AG09309 (cell line): ENCODE data around the gene PLCH1.

Experiments used
- DNase-seq: peaks from one replicate; pipeline ENCODE4 v3.0.0-alpha.2; 2010; ENCODE audit warnings: low read depth
- H3K4me3 ChIP-seq: 2 replicates; pipeline ENCODE4 v1.5.1; 2011; ENCODE audit warnings: mild to moderate bottlenecking, low read depth, low read length, moderate library complexity; ENCODE audit not compliant: control insufficient read depth
- TF ChIP-seq, protein P1 (sequence below): IDR thresholded peaks from 2 replicates; pipeline ENCODE4 v1.5.1; 2011; ENCODE audit warnings: mild to moderate bottlenecking, low read depth, low read length, inconsistent platforms; ENCODE audit not compliant: insufficient read depth, control insufficient read depth; ENCODE audit errors: missing control alignments

The PLCH1 gene

DNA sequence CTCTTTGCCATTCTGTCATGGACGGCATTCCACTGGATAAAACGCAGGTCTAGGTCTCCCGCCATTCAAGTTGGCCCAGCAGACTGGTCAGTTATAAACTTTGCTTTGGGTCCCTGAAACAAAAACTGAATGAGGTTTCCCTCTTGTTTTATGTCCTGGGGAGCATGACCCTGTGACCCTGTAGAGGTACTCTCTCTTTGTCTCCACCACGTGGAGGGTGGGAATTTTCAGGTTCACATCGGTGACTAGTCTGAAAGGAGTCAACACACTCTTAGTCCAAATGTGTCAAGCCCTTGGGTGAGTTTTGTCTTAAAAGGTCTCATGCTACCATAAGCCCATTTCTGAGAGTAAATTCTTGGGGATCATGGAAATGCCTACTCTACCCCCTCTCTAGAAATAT is 139.9 kb downstream of the PLCH1 start:
- TF ChIP-seq, protein P1, sequence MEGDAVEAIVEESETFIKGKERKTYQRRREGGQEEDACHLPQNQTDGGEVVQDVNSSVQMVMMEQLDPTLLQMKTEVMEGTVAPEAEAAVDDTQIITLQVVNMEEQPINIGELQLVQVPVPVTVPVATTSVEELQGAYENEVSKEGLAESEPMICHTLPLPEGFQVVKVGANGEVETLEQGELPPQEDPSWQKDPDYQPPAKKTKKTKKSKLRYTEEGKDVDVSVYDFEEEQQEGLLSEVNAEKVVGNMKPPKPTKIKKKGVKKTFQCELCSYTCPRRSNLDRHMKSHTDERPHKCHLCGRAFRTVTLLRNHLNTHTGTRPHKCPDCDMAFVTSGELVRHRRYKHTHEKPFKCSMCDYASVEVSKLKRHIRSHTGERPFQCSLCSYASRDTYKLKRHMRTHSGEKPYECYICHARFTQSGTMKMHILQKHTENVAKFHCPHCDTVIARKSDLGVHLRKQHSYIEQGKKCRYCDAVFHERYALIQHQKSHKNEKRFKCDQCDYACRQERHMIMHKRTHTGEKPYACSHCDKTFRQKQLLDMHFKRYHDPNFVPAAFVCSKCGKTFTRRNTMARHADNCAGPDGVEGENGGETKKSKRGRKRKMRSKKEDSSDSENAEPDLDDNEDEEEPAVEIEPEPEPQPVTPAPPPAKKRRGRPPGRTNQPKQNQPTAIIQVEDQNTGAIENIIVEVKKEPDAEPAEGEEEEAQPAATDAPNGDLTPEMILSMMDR = no peak
- no peak overlapping the region for H3K4me3 ChIP-seq
- DNase-seq = no peak

DNA sequence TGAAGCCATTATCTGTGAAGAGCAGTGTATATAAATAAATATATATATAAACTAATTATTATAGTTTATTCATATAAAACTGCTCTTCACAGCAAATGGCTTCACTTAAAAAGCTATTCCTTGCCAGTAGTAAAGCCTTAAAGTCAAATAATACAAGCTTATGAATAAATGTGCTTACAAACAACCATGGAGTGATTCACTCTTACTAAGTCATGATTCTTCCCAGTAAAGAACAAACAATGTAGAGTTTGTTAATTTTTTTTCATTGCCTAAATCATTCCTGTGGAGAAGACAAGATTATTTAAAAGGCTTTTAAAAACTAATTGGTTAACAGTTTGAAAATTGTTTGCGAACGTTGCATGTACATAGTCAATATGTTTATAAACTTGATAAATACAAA is 140.7 kb downstream of the PLCH1 start:
- DNase-seq = no peak
- no peak overlapping the region for H3K4me3 ChIP-seq
- TF ChIP-seq, protein P1 = no peak

DNA sequence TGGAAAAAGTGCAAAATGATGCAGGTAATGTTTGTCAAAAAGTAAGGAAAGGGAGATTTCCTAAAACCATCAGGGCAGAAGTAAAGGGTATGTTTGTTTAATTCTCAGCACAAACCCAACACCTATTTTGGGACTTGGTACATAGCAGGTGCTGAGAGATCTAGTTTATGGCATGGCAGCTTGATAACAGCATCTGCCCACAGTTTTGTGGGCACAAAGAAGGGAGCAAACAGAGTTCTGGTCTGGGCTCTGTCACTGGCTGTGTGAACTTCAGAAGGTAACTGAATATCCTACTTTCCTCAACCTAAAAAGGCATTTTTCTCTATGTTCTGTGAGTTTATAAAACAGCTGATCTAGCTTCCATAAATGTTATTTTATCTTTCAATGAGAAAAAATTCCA is 141.6 kb downstream of the PLCH1 start:
- TF ChIP-seq, protein P1 = no peak
- no peak overlapping the region for H3K4me3 ChIP-seq
- no peak for DNase-seq

DNA sequence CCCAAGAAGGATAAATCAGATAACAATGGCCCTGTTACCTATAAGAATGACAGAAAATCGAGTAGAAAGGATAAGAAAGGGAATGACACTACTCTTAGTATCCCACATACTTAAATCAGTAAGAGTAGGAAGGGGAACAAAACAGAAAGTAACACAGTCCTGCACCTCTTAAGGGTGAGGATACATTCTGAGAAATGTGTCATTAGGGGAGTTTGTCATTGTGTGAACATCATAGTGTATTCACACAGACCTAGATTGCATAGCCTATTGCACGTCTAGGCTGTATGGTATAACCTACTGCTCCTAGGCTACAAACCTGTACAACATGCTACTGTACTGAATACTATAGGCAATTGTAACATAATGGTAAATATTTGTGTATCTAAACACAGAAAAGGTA is 142.6 kb downstream of the PLCH1 start:
- H3K4me3 ChIP-seq = no peak overlapping the region
- TF ChIP-seq, protein P1 = no peak
- no peak for DNase-seq

DNA sequence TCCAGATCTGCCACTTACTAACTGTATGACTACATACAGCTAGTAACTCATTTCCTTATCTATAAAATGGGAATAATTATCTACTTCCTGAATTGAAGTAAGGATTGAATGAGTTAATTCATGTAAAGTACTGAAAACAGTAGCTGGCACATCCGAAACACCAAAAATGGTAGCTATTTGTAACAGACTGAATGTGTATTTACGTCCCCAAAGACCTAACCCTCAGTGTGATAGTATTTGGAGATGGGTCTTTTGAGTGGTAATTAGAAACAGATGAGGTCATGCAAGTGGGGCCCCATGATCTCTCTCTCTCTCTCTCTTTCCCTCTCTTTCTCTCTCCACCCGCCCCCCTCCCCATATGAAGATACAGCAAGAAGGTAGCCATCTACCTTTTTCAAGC is 146.2 kb downstream of the PLCH1 start:
- DNase-seq = no peak
- H3K4me3 ChIP-seq = no peak overlapping the region
- TF ChIP-seq, protein P1 = no peak

DNA sequence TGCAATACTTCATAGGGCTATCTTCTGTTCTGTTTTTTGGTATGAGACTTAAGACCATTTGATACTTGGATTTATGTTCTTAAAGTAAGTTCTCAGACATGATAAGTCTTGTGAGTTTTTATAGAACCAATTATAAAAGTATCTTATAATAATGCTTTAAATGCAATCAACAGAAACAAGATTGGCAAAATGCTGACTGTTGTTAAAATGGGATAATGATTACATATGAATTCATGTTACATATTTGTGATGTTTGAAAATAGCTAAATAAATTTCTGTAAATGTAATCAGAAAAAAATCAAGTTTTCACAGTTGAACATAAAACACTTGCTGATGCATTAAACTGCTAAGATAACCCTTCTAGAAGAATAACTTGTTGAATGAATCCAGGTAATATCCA is 148.3 kb downstream of the PLCH1 start:
- H3K4me3 ChIP-seq = no peak overlapping the region
- no peak for DNase-seq
- TF ChIP-seq, protein P1 = no peak

DNA sequence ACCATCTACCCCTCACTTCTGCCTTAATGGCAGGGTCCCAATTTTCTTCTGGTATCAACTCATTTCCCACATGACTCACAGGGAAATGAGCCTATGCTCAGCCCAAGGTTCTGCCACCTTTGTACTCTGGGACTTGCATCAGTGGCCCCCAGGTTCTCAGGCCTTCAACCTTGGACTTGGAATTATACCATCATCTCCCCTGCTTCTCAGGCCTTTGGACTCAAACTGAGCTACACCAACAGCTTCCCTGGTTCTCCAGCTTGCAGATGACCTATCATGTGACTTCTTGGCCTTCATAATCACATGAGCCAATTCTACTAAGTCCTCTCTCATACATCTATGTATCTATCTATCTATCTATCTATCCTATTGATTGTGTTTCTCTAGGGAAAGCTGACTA is 149.5 kb downstream of the PLCH1 start:
- DNase-seq = no peak
- H3K4me3 ChIP-seq = no peak overlapping the region
- TF ChIP-seq, protein P1 = no peak
